CD4-positive, alpha-beta T cell treated with Interleukin-2 at 100 ng/mL for 4 hours (primary cell): ENCODE measurements around the gene BCAR1.
"Not testable (repeated sequence)": the region's sequence is repeated elsewhere in the genome, so short reads cannot be mapped to it uniquely, and the experiment has no call there.

Experiments used
- DNase-seq: peaks from one replicate; pipeline ENCODE4 v3.0.0-alpha.2; 2020; ENCODE audit warnings: low spot score

BCAR1 gene

DNA sequence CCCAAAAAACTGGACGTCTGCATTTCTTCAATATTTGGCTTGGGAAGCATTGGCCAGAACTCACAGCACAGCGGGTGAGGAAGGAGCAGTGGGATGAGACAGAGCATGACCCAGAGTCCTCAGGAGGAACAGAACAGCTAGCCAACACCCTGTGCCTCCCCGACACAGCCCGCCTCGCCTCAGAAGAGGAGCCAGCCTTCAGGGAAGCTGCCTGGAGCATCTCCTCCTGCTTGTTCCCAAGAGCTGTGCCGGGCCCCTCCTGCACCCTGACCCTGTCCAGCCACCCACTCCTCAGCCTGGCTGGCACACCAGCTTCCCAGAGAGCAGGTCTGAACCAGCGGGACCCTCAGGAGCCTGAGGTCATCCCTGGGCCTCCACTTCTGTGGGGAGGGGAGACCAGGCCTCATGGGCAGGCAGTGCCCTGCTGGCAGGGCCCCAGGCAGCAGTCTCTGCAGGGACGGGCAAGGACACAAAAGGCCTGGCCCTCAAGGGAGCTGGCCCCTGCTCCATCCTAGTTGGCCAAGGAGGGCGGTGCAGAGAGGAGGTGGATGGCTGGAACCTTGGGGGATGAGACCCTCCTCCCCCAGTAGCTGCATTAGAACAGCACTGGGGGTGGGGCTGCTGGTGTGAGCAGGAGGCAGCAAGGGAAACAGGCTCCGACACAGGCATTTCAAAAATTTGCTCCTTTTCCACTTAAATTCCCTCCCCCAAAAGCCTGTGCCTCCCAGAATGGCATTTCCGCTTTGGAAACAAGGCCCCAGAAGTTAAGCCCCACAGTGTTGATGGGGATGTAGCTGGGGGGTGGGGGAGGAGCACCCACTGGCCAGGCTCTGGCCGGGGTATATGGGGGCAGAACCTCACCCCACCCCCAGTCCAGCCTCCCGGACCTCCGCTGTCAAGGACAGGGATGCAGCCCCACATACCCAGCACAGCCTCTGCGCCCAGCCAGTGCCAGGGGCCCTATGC is 1.8 kb upstream of the BCAR1 start:
- DNase-seq: no peak

DNA sequence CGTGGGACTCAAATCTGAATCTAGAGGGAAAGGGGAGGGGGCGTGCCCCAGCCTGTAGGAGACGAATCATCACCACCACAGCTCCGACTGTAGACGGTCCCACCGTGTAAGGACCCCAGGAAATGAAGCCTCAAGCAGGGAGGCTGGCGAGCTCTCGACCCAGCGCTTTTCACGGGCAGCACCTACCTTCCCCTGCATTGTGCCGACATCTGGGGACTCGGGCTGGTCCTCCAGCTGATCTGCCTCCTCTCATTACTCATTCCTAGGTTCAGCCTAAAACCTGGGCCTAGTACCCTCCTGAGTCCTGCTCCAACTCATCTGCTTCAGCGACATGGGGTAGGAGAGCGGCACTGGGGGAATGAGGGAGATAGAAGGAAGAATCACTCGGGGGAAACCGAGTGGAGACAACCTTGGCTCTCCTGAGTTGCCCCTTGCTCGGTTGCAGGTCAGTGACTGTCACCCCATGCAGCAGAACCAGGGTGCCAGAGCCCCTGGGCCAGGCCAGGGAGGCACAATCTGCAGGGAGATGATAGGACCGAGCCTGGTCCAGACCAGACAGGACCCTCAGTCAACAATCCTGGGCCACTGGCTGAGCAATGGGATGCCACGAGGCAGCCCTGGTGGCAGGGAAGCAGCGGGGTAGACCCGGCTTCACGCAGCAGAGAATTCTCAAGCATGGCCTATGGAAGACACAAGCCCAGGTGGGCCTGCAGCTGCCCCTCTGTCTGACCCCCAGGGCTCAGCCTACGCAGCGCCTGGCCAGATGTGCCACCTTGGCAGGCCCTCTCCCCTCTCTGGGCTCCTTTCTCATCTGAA is 833 bp upstream of the BCAR1 start:
- no peak for DNase-seq

DNA sequence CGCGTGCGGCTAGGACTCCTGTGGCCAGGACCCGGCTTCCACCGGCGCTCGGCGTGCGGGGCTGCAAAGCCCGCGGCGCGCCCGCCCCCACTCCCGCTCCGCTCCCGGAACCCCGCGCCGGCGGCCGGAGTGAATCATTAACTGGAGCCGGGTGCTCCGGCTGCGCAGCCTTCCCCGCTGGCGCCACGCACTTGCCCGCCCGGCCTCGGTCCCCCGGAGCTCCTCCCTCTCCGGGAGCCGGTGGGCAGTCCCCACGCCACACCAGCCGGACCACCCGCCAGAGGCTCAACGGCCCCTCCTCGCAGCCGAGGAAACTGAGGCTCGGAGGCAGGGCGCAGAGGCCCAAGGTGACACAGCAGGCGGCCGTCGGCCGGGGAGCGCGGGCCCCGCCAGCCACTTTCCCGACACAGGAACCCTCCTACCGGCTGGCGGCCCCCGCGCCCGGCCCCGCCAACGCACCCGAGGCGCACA is 580 bp downstream of the BCAR1 start:
- no peak for DNase-seq

DNA sequence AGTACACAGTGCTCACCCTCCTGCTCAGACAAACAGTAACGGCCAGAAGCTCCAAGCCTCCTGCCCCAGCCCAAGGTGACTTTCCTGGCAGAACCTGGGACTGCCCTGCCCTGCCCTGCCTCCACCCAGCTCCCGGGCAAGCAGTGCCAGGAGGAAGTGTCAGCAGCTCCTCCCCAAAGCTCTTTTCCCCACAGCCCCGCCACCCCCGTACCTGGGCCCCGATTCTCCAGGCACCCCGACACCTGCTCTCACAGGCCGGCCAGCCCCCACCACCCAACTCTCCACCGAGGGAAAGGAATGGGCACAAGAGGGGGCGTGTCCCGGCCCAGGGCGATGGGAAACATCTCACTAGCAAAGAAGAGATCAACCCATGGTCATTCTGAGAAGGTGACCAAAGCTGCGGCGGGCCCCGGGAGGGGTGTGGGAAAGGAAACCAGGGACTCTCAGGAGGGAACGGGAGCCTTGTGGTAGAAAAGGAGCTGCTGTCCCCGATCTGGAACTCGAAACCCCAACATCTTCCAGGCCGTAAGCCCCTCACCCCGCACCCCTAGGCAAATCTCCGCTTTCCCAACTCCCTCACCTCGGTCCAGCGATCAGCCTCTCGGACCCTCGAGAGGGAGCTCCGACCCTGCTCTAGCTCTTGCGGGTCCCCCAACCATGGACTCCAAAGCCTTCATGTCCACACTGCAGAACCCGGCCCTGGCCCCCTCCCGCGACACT is 1.2 kb downstream of the BCAR1 start:
- no peak for DNase-seq

DNA sequence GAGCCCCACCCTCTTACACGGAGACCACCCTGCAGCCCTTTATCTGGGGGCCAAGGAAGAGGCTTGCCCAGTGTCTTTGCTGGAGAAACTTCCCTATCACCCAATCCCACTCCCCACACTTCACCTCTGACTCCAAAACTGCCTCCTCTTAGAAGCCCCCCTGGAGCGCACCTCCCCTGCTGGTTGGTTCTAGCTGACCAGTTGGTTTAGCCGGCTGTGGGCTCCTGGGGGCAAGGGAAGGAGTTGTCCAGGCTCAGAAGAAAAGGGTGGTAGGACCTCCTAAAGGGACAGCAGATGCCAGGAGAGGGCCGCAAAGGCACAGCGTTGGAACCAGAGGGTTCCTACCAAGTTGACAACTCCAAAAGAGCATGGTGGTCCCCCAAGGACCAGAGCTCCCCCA is 2.0 kb downstream of the BCAR1 start:
- DNase-seq: no peak

DNA sequence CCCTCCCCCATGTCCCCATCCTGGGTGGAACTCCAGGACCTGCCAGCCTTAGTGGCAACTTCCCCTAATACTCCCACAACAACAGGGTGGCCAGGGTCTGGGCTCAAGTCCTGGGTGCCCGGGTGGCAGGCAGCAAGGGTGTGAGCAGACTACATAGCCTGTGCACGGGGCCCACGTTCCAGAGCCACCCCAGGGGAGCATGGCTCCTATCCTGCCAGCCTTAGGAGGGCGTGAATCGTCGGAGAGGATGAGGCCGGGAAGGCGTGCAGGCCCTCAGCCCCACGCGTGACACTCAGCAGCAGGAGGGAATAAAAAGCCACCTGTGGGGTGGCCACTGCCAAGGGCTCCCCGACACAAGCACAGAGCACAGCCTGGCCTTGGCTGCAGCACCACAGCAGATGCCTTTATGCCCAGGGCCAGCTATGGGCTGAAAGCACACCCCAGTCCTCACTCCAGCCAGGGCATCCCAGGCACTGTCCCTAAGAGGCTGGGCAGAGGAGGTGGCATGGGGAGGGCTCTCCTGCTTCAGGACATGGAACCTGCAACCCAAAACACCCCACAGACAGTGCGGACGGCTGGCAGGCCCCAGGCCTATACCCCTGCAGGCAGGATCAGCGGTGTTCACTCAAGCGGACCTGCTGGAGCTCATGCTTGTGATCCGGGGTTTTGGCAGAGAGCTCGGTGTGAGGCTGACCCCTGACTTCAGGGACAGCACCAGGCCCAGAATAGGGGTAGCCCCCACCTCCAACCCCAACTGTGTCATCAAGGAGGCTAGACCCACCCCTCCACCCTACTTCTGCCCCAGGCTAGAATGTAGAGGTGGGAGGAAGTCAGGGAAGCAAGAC is 2.7 kb downstream of the BCAR1 start:
- DNase-seq: no peak

DNA sequence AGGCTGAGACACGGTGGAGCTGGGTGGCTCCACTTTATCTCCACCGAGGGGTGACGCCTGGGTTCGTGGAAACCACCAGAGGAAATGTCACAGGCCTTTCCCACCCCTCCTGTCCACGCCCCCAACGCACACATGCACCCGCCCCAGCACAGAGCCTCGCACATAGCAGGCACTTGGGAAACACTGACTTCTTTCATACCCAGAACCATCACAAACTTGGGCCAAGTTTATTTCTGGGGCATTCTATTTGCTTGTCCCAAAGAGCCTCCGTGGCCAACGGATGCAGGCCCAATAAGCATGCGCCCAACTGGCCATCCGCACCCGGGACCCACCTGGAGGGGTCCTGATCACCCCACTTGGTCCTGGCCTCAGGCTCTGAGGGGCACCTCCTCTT is 3.3 kb downstream of the BCAR1 start:
- no peak for DNase-seq

DNA sequence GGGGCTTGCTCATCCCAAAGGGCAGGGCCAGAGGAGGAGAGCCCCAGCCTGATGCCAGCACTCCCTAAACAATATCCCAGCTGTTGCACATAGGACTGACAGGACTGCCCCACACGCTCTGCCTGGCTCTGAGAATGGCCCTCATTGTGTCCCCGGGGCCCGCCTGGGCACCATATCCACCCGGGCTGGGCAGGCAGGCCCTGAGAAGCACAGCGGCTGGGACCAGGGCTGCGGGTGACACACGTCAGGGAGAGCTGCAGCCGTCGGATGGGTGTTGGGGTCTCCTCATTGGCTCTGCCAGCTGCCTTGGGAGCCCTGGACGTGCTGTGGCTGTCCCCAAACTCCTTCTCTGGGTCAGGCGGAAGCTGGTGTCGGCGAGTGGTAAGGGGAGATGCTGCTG is 4.2 kb downstream of the BCAR1 start:
- DNase-seq: no peak

DNA sequence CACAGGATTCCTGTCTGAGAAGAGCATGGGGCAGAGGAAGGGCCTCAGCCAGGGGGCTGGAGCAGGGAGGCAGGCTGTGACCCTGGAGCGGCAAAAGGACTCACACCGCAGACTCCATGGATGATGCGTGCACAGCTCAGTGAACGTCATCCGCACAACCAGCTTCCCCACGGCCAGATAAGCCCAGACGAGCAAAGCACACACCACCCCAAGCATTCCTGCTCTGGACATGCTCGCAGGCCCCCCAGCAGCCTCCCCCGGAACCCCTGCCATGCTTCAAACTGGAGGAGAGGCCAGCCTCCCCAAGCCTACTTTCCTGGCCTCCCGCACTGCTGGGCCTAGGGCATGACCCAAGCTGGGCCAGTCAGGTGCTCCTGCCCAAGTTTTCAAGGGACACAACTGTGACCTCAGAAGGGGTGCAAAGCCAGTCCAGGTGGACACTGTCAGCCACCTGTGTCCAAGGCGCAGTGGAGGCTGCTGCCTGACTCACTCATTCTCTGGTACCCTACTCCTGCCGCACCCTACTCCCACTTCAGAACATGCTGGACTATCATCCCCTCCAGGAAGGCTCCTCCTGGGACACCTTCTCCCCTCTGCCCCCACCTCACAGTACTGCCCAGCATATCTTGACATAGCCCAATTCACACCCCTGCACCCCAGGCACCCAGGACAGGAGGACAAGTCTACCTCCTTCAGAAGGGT is 4.8 kb downstream of the BCAR1 start:
- DNase-seq: no peak

DNA sequence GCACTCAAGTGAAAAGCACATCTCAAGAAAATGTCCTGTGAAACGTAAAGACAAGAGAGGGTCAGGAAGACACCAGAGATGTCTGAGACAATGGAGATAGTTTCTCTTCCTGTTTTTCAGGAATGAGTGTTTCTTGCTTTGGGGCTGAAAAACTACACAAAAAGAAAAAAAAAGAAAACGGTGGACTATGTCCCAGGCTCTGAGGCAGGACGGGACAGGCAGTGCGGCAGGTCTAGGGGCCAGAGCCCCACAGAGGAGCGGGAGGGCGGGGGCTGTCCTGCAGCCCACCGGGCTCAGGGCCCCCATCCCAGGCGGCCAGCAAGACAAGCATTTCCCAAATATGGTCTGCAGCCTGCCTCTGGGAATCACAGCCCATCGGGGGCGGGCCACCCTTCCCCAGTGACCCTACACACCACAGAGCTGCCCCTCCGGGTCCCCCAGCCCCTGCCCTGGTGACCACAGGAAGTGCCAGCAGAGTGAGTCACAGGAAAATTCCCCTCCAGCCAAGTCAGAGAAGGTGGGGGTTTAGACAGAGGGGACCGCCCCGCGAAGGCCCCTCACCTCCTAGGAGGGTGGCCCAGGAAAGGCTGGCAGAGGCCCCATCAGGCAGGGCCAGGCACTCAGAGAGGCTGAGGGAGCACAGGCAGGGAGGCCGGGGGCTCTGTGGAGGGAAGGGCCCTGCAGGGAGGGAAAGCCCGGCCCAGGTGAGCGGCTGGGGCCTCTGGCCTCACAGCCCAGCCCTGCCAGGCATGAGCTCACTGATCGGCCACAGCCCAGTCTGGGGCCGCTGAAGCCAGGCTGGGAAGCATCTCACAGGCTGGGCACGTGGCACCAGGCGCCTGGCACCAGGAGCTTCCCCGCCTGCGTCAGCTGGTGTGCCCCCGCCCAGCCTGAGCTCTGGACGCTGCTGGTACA is 6.3 kb downstream of the BCAR1 start:
- no peak for DNase-seq

DNA sequence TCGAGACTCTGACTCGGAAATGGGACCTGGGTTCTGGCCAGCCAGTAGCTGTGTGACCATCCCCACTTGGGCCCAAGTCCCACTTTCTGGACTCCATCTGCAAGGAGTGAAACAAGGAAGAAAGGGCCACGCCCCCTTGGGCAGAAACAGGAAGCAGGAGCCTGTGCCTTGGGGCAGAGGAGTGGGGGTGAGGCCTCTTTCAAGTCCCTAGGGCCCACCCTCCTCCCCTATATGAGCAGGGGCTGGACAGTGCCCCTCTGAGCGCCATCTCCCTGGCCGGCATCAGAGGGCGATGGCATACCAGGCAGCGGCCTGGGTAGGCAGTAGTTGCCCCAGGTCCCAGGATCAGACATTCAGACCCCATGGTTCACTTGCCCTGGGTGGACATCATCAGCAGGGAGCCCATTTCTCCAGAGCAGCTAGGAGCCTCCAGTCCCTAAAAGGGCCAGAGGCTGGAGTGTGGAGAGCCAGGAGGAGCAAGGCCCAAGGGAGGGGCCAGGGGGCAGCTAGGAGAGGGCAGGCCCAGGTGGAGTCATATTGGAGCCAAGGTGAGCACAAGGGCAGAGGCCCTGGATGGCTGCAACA is 7.1 kb downstream of the BCAR1 start:
- DNase-seq: no peak

DNA sequence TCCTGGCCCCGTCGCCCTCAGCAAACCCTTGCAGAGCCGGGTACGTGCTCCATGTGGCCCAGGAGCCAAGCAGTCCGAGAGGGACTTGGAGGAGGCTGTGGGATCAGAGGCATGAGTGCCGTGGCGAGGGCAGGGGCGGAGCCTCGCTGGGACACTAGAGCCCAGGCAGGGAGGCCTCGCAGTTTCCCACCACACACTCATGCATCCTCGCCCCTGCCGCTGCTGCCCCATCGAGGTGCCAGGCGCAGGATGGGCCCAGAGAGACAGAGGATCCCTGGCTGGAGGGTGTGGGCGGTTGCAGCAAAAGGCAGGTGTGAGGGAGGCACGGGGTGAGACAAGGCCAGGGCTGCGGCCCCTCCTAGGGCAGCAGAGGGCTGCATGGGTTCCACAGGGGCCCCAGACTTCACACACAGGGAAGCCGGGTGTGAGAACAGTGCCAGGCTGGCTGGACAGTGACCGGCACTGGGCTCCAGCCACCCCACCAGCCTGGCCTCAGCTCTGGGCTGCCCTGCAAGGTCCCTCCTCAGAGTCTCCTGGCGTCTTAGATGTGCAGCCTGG is 7.7 kb downstream of the BCAR1 start:
- no peak for DNase-seq

DNA sequence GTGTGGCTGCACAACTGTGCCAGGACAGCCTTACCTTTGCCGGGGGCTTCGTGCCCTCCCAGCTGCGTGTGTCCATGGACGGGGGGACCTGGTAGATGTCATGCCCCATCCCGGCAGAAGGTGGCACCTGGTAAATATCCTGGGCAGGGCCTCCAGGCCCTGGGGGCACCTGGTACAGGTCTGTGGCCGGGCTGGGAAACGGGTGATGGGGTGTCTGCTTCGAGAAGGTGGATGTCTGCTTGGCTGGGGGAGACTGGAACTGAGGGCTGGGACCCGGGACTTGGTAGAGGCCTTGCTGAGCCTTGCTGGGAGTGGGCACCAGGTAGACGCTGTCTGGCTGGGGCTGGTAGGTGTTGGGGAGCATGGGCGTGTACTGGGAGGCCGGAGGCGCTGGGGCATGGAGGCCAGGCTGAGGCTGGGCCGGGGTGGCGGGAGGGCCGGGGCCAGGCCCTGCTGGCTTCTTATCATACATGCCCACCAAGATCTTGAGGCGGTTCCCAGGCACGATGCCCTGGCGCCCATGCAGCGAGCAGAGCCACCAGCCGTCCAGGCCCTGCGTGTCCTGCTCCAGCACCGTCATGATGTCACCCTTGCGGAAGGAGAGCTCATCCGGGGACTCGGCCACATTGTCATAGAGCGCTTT is 8.9 kb downstream of the BCAR1 start:
- DNase-seq: not testable (repeated sequence)

DNA sequence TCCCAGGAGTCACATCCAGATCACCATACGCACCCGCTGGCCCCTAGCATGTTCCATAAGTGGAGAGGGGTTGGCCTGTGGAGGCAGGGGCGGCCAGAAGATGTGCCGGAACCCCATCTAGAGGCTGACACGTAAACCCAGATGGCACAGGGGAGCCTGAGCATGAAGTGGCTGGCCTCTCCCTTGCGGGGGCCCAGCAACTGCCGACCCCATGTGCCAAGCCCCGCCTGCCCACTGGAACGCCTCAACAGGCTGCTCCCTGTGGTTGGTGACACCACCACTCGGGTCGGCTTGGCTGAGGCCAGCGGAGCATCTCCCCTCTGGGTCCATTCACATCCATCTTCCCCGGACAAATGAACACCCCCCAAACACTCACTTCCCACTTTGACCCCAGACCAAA is 9.5 kb downstream of the BCAR1 start:
- DNase-seq: no peak

DNA sequence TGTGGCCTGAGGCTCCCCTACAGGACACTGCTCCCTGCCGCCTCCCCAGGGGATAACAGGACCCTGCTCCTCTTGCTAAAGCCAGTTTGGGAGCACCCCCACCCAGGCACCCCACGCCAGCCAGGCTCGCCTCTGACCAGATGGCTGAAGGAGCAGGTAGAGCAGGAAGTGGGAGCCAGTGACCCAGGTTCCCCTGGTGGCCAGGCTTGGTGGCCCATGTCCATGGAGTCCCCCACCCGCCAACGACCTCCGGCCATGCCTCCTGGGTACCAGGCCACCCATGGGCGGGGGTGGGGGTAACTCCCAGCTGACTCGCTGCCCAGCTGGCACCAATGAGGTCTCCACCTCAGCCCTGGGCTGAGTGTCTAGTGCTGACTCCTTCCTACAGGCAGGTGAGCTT is 10.0 kb downstream of the BCAR1 start:
- DNase-seq: no peak

DNA sequence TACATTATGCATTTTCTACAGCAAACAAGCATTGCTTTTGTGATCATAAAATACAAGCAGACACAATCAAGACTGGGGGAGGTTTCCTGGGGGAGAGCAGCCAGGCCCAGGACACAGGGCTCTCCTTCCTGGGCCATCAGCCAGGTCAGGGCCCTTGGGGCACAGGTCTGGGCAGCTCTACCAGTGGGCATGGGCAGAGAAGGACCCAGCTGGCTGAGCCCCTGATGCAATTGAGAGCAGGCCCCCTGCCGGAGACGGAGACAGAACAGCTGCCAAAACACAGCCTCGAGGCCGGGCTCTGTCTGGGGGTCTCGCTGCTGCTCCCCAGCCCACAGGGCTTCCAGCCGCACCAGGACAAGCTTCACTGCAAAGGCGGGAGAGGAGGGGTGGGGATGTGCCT is 10.8 kb downstream of the BCAR1 start:
- not testable (repeated sequence) for DNase-seq

DNA sequence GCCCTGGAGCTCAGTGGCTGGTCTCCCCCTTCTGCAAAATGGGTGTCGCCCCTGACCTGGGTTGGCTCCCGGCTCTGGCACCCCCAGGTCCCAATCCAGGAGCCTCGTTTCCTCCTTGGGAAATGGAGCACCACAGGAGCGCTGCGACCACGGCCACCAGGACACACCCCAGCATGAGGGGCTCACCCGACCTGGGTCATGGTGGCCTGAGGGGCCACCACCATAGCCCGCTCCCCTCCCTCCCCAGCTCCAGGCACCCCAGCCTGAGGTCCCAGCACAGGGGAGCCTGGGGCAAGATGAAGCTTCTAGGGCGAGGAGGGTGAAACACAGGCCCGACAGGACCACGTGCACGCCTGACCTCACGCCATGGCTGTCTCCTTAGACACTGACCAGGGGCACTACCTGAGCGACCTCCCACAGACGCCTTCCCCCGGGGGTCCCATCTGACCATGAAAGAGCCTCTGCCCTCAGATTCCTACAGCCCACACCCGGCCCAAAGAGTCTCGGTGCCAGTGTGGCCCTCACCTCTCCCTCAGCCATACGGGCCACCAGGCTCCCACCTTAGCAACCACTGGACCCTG is 11.8 kb downstream of the BCAR1 start:
- DNase-seq: no peak
